AML-193 (cell line): Measurements from ENCODE around the gene PTPRS.
"Not testable (repeated sequence)": the region's sequence is repeated elsewhere in the genome, so short reads cannot be mapped to it uniquely, and the experiment has no call there.

Source experiments
- DNase-seq, 2 experiments: peaks; one replicate each; lab custom pipeline; 2025; lab: John Stamatoyannopoulos, UW

PTPRS gene

GRCh38 chr19:5333581-5334365, 6.8 kb downstream of the PTPRS start:
- no peak for DNase-seq

- no peak for DNase-seq
Observed at GRCh38 chr19:5332501-5332900, 8.1 kb downstream of the PTPRS start.

- DNase-seq, result no peak
Observed at GRCh38 chr19:5331790-5332189, 8.8 kb downstream of the PTPRS start.

DNA sequence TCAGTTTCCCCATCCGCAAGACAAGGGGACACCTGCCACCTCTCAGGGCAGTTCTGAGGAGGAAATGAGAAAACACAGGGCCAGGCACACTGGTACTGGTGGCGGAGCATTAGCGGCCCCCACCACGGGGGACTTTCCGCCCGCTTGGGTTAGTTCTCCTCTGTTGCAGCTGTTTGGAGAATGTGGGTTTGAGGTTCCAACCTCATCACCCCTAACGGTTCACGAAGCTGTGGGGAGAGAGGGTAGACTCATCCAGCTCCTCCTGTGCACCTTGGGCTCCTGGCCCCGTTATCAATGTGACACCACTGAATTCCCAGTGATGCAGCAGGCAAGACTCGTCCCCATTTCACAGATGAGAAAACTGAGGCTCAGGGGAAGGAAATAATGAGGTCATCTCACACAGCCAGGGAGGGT, 10.3 kb downstream of the PTPRS start:
- DNase-seq, result no peak

DNA sequence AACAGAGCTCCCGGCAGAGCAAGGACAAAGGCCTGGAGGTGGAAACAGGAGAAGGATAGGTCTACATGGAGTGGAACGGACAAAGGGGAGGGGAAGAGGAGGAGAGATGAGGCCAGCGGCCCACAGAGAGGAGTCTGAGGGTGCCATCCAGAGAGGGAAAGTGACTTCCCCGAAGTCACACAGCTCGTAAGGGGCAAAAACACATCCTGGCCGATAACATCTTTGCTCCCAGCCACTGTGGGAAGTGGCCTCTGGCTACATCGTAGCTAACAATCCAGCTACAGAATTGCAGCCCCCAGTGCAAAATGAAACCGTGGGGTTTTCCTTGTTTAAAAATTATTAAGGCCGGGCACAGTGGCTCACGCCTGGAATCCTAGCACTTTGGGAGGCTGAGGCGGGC, 11.5 kb downstream of the PTPRS start:
- DNase-seq, result no peak

GRCh38 chr19:5328407-5328806, 12.2 kb downstream of the PTPRS start:
- not testable (repeated sequence) for DNase-seq

- DNase-seq, result no peak
Observed at GRCh38 chr19:5326986-5327623, 13.5 kb downstream of the PTPRS start.

DNA sequence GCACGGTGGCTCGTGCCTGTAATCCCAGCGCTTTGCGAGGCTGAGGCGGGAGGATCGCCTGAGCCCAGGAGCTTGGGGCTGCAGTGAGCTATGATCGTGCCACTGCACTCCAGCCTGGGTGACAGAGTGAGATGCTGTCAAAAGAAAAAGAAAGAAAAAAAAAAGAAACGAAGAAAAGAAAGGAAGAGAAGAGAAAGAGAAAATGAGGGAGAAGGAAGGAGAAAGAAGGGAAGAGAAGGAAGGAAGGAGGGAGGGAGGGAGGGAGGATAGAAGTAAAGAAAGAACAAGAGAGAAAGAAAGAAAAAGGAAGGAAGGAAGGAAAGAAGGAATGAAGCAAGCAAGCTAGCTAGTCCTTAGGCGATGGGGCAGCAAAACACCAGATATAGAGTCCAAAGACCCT, 14.1 kb downstream of the PTPRS start:
- DNase-seq, result no peak

DNA sequence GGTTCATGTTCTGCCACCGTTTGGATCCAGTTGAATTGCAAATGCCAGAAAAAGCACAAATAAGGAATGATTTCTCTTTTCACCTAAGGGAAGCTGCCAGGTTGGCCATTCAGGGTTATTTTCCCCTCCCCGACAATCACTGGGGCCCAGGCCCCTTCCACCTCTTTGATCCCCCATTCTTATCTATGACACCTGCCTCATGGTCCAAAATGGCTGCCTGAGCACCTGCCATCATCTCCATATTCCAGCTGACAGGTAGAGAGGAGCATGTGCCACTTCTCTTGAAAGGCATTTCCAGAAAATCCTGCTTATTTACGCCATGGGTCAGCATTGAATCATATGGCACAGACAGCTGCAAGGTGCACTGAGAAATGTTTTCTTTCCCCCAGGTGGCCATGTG, 15.7 kb downstream of the PTPRS start:
- no peak for DNase-seq

DNA sequence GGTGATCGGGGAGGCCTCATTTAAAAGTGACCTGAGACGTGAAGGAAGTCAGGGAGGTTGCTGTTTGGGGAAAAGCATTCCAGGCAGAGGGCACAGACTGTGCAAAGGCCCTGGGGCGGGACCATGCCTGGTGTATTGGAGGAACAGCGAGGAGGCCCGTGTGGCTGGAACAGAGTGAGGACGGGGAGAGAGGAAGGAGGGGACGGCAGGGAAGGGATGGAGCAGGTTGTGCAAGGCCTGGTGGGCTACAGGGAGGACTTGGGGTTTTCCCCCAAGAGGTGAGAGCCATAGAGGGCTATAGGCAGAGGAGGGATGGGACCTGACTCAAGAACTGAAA, 17.2 kb downstream of the PTPRS start:
- DNase-seq, result no peak

- no peak for DNase-seq
Observed at GRCh38 chr19:5321851-5322681, 18.5 kb downstream of the PTPRS start.

DNA sequence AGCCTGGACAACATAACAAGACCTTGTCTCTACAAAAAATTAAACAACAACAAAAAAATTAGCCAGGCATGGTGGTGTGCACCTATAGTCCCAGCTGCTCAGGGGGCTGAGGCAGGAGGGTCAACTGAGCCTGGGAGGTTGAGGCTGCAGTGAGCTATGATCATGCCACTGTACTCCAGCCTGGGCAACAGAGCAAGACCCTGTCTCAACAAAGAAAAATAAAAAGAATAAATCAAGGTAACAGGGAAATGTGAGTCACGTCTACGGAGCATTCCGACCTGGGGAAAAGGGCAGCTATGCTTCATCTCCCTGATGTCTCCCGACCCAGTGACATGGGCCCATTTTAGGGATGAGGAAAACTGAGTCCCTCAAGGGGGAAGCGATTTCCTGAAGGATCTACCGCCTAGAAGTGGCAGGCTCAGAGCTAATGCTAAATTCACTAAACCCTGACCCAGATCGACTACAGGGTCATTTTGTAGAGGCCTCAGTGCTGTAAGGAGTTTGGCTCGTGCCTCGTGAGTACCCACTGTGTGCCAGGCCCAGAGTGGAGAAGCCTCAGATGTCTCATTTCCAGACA, 19.5 kb downstream of the PTPRS start:
- no peak for DNase-seq

- no peak for DNase-seq
Observed at GRCh38 chr19:5319516-5319915, 21.1 kb downstream of the PTPRS start.

GRCh38 chr19:5318306-5318705, 22.3 kb downstream of the PTPRS start:
- DNase-seq, result no peak

DNA sequence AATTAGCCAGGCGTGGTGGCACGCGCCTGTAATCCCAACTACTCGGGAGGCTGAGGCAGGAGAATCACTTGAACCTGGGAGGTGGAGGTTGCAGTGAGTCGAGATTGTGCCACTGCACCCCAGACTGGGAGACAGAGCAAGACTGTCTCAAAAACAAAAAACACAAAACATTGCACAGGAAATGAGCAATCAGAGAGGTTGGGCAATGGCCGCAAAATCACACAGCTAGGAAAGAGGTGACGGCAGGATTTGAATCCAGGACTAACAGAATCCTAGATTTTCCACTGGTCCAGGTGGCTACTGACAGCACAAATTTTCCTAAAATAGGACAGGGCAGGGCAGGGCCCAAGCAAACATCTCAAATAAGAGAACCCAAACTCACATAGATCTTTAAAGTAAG, 23.3 kb downstream of the PTPRS start:
- no peak for DNase-seq

GRCh38 chr19:5316138-5316537, 24.5 kb downstream of the PTPRS start:
- no peak for DNase-seq

GRCh38 chr19:5314907-5315298, 25.7 kb downstream of the PTPRS start:
- no peak for DNase-seq

GRCh38 chr19:5314012-5314906, 26.4 kb downstream of the PTPRS start:
- DNase-seq, result no peak

- no peak for DNase-seq
Observed at GRCh38 chr19:5313307-5313706, 27.3 kb downstream of the PTPRS start.

DNA sequence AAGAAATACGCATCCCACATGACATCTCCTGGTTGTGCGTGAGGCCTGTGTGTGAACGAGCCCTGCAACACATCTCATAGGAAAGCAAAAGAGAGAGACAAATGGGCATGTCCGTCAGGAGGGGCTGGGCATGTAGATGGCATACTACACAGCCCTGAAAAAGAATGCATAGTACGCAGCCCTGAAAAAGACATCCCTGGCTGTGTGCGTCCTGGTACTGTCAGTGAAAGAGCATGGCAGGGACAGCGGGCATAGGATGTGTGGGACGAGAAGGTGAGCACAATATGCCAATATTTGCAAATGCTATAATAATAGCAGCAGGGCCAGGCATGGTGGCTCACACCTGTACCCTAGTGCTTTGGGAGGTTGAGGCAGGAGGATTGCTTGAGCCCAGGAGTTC, 28.6 kb downstream of the PTPRS start:
- DNase-seq, result no peak

DNA sequence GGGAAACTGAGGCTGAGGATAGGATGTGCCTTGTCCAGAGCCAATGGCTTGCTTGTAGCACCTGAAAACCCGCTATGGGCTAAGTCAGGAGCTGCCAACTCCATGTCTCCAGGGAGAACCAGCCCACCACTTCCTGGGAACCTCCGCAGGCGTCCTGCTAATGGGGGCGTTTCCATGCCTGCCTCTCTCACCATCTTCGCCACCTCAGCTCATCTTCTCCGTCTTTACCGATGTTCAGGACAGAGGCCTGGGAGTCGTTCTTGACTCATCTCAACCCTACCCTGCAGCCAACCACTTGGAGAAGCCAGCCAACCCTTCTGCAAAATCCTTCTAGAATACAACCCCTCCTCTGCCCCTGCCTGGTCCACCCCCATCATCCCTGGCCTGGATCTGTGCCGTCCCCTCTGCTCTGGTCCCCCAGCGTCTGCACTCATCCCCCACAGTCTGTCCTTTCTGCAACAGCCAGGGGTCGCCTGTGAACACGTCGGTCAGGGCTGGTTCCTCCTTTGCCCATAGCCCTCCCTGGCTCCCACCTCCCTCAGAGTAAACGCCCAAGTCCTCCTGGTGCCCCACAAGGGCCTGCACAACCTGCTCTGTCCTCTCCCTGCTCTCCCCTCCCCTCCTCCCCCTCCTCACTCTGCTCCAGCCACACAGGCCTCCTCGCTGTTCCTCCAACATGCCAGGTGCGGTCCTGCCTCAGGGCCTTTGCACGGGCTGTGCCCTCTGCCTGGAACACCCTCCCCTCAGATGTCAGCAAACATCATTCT, 31.0 kb downstream of the PTPRS start:
- no peak for DNase-seq
